OCI-LY7 (cell line): Measurements from ENCODE around the gene ZNF821.

ENCODE experiments used
- CTCF ChIP-seq: fragments of 200-600 bp; sonication (generic); conservative IDR thresholded peaks from 2 replicates; pipeline ENCODE4 v1.5.1; 2014; ENCODE audit warnings: mild to moderate bottlenecking, antibody characterized with exemption, low read length, moderate library complexity, mixed read lengths
- EZH2phosphoT487 ChIP-seq: fragments of 200-600 bp; sonication (generic); IDR thresholded peaks from 2 replicates; pipeline ENCODE4 v1.6.1; 2018; ENCODE audit warnings: low read depth, borderline replicate concordance, mild to moderate bottlenecking, mixed run types, antibody characterized with exemption, low read length, moderate library complexity, mixed read lengths

DNA sequence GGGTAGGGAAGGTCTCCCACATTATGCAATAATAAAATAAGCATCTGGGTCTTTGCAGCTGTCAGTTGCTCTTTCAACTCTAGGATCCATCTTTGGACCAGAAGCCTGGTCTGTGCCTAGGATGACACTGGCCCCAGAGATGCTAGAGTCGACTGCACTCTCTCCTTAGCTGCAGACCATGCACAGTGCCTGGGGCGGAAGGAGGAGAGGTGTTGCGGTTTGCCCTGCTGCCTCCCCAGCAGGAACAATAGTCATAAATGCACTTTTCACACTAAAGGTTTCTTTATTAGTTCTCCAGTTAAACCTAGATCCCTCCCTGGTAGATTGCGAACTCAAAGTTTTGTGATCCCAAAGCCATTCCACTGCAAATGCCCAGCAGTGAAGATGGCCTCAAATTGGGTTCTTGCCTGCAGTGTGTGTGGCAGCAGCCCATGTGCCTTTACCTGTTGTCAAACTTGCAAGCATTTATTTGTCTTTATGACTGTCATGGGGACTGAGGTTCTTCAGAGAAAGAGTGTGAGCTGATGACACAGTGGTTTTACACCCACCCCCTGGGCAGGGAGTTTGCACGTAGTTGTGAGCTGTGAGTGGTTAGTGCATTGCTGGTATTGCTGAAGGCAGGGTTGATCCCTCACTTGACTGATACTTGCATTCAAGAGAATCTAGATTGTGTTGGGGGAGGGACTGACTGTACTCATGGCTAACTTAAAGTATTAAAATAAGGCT, 27.9 kb downstream of the ZNF821 start:
- TF ChIP-seq CTCF (no peak), EZH2phosphoT487 (no peak)
